ENCODE measurements around the gene WASHC2C.
"Not testable (repeated sequence)": the region's sequence is repeated elsewhere in the genome, so short reads cannot be mapped to it uniquely, and the experiment has no call there.

The WASHC2C gene

GRCh38 chr10:45726703-45727420 is at the start of gene WASHC2C:
Gene WASHC2C, plus strand, starts transcription at chr10:45727266. Its CDS starts 52 bp downstream, at chr10:45727318.
- DNase-seq (ENCODE audit: low read depth): peak; percentile 88

- DNase-seq (ENCODE audit: low read depth): not testable (repeated sequence)
Observed at GRCh38 chr10:45678467-45678866, 48.6 kb upstream of the WASHC2C start.

- not testable (repeated sequence) for DNase-seq (ENCODE audit: low read depth)
Observed at GRCh38 chr10:45710200-45710796, 16.8 kb upstream of the WASHC2C start.

- not testable (repeated sequence) for DNase-seq (ENCODE audit: low read depth)
Observed at GRCh38 chr10:45711223-45711622, 15.8 kb upstream of the WASHC2C start.

GRCh38 chr10:45717053-45717452 is 10.0 kb upstream of the WASHC2C start:
- not testable (repeated sequence) for DNase-seq (ENCODE audit: low read depth)

- not testable (repeated sequence) for DNase-seq (ENCODE audit: low read depth)
Observed at GRCh38 chr10:45717642-45718041, 9.4 kb upstream of the WASHC2C start.

- DNase-seq (ENCODE audit: low read depth): not testable (repeated sequence)
Observed at GRCh38 chr10:45721503-45721902, 5.6 kb upstream of the WASHC2C start.

- not testable (repeated sequence) for DNase-seq (ENCODE audit: low read depth)
Observed at GRCh38 chr10:45723851-45724250, 3.2 kb upstream of the WASHC2C start.

- DNase-seq (ENCODE audit: low read depth): not testable (repeated sequence)
Observed at GRCh38 chr10:45727421-45727965, 427 bp downstream of the WASHC2C start.

GRCh38 chr10:45734449-45734848 is 7.4 kb downstream of the WASHC2C start:
- not testable (repeated sequence) for DNase-seq (ENCODE audit: low read depth)

GRCh38 chr10:45734867-45735266 is 7.8 kb downstream of the WASHC2C start:
- not testable (repeated sequence) for DNase-seq (ENCODE audit: low read depth)

GRCh38 chr10:45741559-45741958 is 14.5 kb downstream of the WASHC2C start:
- not testable (repeated sequence) for DNase-seq (ENCODE audit: low read depth)

GRCh38 chr10:45742014-45742413 is 14.9 kb downstream of the WASHC2C start:
- not testable (repeated sequence) for DNase-seq (ENCODE audit: low read depth)

GRCh38 chr10:45751141-45751540 is 24.1 kb downstream of the WASHC2C start:
- DNase-seq (ENCODE audit: low read depth): not testable (repeated sequence)

GRCh38 chr10:45752210-45752609 is 25.1 kb downstream of the WASHC2C start:
- not testable (repeated sequence) for DNase-seq (ENCODE audit: low read depth)

- DNase-seq (ENCODE audit: low read depth): not testable (repeated sequence)
Observed at GRCh38 chr10:45753979-45754495, 27.0 kb downstream of the WASHC2C start.

GRCh38 chr10:45755083-45755482 is 28.0 kb downstream of the WASHC2C start:
- not testable (repeated sequence) for DNase-seq (ENCODE audit: low read depth)

- DNase-seq (ENCODE audit: low read depth): not testable (repeated sequence)
Observed at GRCh38 chr10:45756065-45756464, 29.0 kb downstream of the WASHC2C start.

GRCh38 chr10:45757661-45758396 is 30.8 kb downstream of the WASHC2C start:
- not testable (repeated sequence) for DNase-seq (ENCODE audit: low read depth)

- not testable (repeated sequence) for DNase-seq (ENCODE audit: low read depth)
Observed at GRCh38 chr10:45761622-45762021, 34.6 kb downstream of the WASHC2C start.

- not testable (repeated sequence) for DNase-seq (ENCODE audit: low read depth)
Observed at GRCh38 chr10:45763037-45763436, 36.0 kb downstream of the WASHC2C start.

GRCh38 chr10:45768334-45768733 is 41.3 kb downstream of the WASHC2C start:
- not testable (repeated sequence) for DNase-seq (ENCODE audit: low read depth)
